ENCODE results near the gene TBX19.

DNA sequence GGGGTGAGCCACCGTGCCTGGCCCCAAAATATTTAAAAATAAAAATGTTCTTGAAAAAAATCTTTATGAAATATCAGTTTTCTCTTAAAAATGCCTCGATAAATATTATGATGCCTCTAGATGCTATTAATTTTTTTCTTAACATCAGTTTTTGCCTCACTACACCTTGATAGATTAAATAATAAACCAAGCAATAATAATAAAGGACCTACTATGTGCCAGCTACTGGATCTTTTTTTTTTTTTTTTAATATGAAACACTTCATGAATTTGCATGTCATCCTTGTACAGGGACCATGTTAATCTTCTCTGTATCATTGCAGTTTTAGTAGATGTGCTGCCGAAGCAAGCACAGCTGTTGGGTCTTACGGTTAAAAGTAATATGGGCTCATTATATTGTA lies 17.5 kb upstream of the TBX19 start:
- TF ChIP-seq FOXA1 (IDR thresholded peaks at IDR 0.05) (no peak), NFRKB (IDR thresholded peaks at IDR 0.05) (no peak), HDGF (IDR thresholded peaks at IDR 0.05; ENCODE audit: borderline replicate concordance) (no peak), BHLHE40 (IDR thresholded peaks at IDR 0.05; ENCODE audit: borderline replicate concordance) (no peak), SP1 (IDR thresholded peaks at IDR 0.05) (no peak), FOXM1 (IDR thresholded peaks at IDR 0.05; ENCODE audit: borderline replicate concordance) (no peak)

Measured in HEK293T (cell line).